H1 (cell line): ENCODE measurements around the gene KCNJ4. TPM values are rescaled to one million over a fixed set of nuclear protein-coding genes. Genes with fewer than 3 reads are reported as not detected.

Experiments used
- CTCF ChIA-PET: fragments of 300-600 bp; sonication (Branson Sonifier 250); formaldehyde crosslinking; loops from one replicate; lab custom pipeline; 2021; ENCODE audit not compliant: partially characterized antibody; lab: Charles Lee
- POLR2A ChIA-PET: fragments of 300-600 bp; sonication (Branson Sonifier 250); formaldehyde crosslinking; loops from one replicate; lab custom pipeline; 2021; ENCODE audit warnings: inconsistent platforms; ENCODE audit not compliant: partially characterized antibody; lab: Charles Lee
- DNase-seq, 2 experiments: peaks; one replicate each; pipeline versions ENCODE4 v3.0.0 to v3.0.0-alpha.2; 2010 to 2022; ENCODE audit warnings: low spot score in 2 of 2, low read depth in 1 of 2, mixed read lengths in 1 of 2
- FAIRE-seq: peaks from 2 replicates; lab custom pipeline; 2011; peaks lifted over from hg19 to GRCh38; lab: Jason Lieb, UNC
- H2AFZ ChIP-seq: 2 replicates; pipeline ENCODE4 v1.8.1; 2012; ENCODE audit warnings: low read length, inconsistent platforms
- H2AK5ac ChIP-seq: 2 replicates; pipeline ENCODE4 v1.6.1; 2013; ENCODE audit warnings: low read depth, low read length
- H2BK120ac ChIP-seq: replicated peaks from 2 replicates; pipeline ENCODE3; 2013; ENCODE audit warnings: low read depth, low read length, inconsistent platforms
- H2BK12ac ChIP-seq: 2 replicates; pipeline ENCODE4 v1.6.1; 2013; ENCODE audit warnings: low read depth, low read length
- H2BK15ac ChIP-seq: 2 replicates; pipeline ENCODE4 v1.6.1; 2013; ENCODE audit warnings: low read length
- H2BK20ac ChIP-seq: 2 replicates; pipeline ENCODE4 v1.6.1; 2013; ENCODE audit warnings: low read length
- H2BK5ac ChIP-seq: 2 replicates; pipeline ENCODE4 v1.6.1; 2013; ENCODE audit warnings: low read depth, low read length
- H3K14ac ChIP-seq: 2 replicates; pipeline ENCODE4 v1.6.1; 2013; ENCODE audit warnings: inconsistent platforms; ENCODE audit not compliant: insufficient read length
- H3K18ac ChIP-seq: 2 replicates; pipeline ENCODE4 v1.6.1; 2013; ENCODE audit warnings: low read length; ENCODE audit errors: extremely low read depth
- H3K23ac ChIP-seq: 2 replicates; pipeline ENCODE4 v1.6.1; 2013; ENCODE audit warnings: inconsistent platforms; ENCODE audit not compliant: insufficient read length
- H3K23me2 ChIP-seq: 2 replicates; pipeline ENCODE4 v1.6.1; 2013; ENCODE audit warnings: low read depth, low read length
- H3K27ac ChIP-seq: 2 replicates; pipeline ENCODE4 v1.6.1; 2011; ENCODE audit warnings: low read depth, low read length, inconsistent platforms
- H3K27me3 ChIP-seq, 4 experiments: replicated peaks in 1 of 4; 1 replicate in 1 of 4; 2 replicates in 3 of 4; pipeline versions ENCODE4 v1.6.1 to v1.8.1; 2011 to 2013; ENCODE audit warnings: low read length in 3 of 4, mild to moderate bottlenecking in 3 of 4, inconsistent platforms in 2 of 4, mixed read lengths in 2 of 4, moderate library complexity in 1 of 4; ENCODE audit not compliant: control insufficient read depth in 3 of 4, insufficient read depth in 3 of 4; ENCODE audit errors: extremely low read depth in 1 of 4
- H3K36me3 ChIP-seq, 4 experiments: 2 replicates each; pipeline versions ENCODE4 v1.6.1 to v1.8.1; 2011 to 2013; ENCODE audit warnings: mild to moderate bottlenecking in 4 of 4, low read length in 3 of 4, moderate library complexity in 2 of 4, control low read depth in 1 of 4, inconsistent platforms in 1 of 4; ENCODE audit not compliant: insufficient read depth in 4 of 4, control insufficient read depth in 2 of 4
- H3K4ac ChIP-seq: replicated peaks from 2 replicates; pipeline ENCODE3; 2013; ENCODE audit warnings: low read length, low read depth, mixed read lengths, inconsistent platforms; ENCODE audit not compliant: insufficient read length
- H3K4me1 ChIP-seq, 4 experiments: replicated peaks in 1 of 4; 1 replicate in 1 of 4; 2 replicates in 3 of 4; pipeline versions ENCODE4 v1.6.1 to v1.8.1; 2011 to 2013; ENCODE audit warnings: low read length in 3 of 4, inconsistent platforms in 2 of 4, mixed read lengths in 1 of 4; ENCODE audit not compliant: insufficient read depth in 4 of 4, control insufficient read depth in 3 of 4
- H3K4me2 ChIP-seq, 2 experiments: 2 replicates each; pipeline versions ENCODE4 v1.6.1 to v1.8.1; 2011 to 2013; ENCODE audit warnings: low read depth in 2 of 2, low read length in 2 of 2, control low read depth in 1 of 2, inconsistent platforms in 1 of 2, mild to moderate bottlenecking in 1 of 2; ENCODE audit not compliant: insufficient read depth in 1 of 2
- H3K4me3 ChIP-seq, 4 experiments: fragments of 200-600, 300-600 bp in 1 of 4; sonication (generic), shearing (Covaris generic), sonication (Bioruptor Twin) in 1 of 4; 2 replicates each; pipeline versions ENCODE4 v1.5.1 to v1.8.1; 2011 to 2016; ENCODE audit warnings: low read length in 4 of 4, low read depth in 3 of 4, control low read depth in 2 of 4, inconsistent platforms in 2 of 4, mild to moderate bottlenecking in 2 of 4, mixed read lengths in 1 of 4, moderate library complexity in 1 of 4; ENCODE audit not compliant: insufficient read depth in 2 of 4; ENCODE audit errors: extremely low read depth in 1 of 4
- H3K56ac ChIP-seq: replicated peaks from 2 replicates; pipeline ENCODE3; 2013; ENCODE audit warnings: low read depth, mild to moderate bottlenecking, mixed read lengths, low read length, inconsistent platforms; ENCODE audit not compliant: insufficient read length
- H3K79me1 ChIP-seq: 2 replicates; pipeline ENCODE4 v1.6.1; 2013; ENCODE audit warnings: low read depth, low read length, control low read depth
- H3K79me2 ChIP-seq, 2 experiments: 2 replicates each; pipeline versions ENCODE4 v1.6.1 to v1.8.1; 2012 to 2013; ENCODE audit warnings: low read length in 2 of 2, mild to moderate bottlenecking in 2 of 2, inconsistent platforms in 1 of 2; ENCODE audit not compliant: insufficient read depth in 2 of 2, control insufficient read depth in 1 of 2
- H3K9ac ChIP-seq, 4 experiments: replicated peaks in 1 of 4; 1 replicate in 1 of 4; 2 replicates in 3 of 4; pipeline versions ENCODE4 v1.6.1 to v1.8.1; 2011 to 2013; ENCODE audit warnings: low read depth in 3 of 4, low read length in 3 of 4, control low read depth in 2 of 4, mild to moderate bottlenecking in 2 of 4, moderate library complexity in 2 of 4, inconsistent platforms in 1 of 4; ENCODE audit errors: extremely low read depth in 1 of 4
- H3K9me3 ChIP-seq, 2 experiments: 2 replicates each; pipeline versions ENCODE4 v1.6.1 to v1.8.1; 2012 to 2013; ENCODE audit warnings: mild to moderate bottlenecking in 2 of 2, moderate library complexity in 2 of 2, control low read depth in 1 of 2, inconsistent platforms in 1 of 2, low read depth in 1 of 2, low read length in 1 of 2, mixed read lengths in 1 of 2; ENCODE audit not compliant: insufficient read depth in 2 of 2
- H4K20me1 ChIP-seq, 2 experiments: replicated peaks in 1 of 2; 2 replicates each; pipeline versions ENCODE3 to v1.8.1; 2011 to 2013; ENCODE audit warnings: inconsistent platforms in 2 of 2, low read length in 2 of 2, mild to moderate bottlenecking in 1 of 2; ENCODE audit not compliant: insufficient read depth in 2 of 2, control insufficient read depth in 1 of 2
- H4K5ac ChIP-seq: 2 replicates; pipeline ENCODE4 v1.6.1; 2013; ENCODE audit warnings: low read length, low read depth, mixed read lengths, inconsistent platforms; ENCODE audit not compliant: insufficient read length
- H4K8ac ChIP-seq: 2 replicates; pipeline ENCODE4 v1.8.0; 2013; ENCODE audit warnings: mild to moderate bottlenecking, moderate library complexity, low read length, inconsistent platforms; ENCODE audit not compliant: insufficient read depth; ENCODE audit errors: extremely low read depth
- H4K91ac ChIP-seq: replicated peaks from 2 replicates; pipeline ENCODE3; 2013; ENCODE audit warnings: low read length, mixed read lengths, inconsistent platforms; ENCODE audit not compliant: insufficient read length
- BCL11A ChIP-seq, 2 experiments: IDR thresholded peaks; one replicate each; pipeline ENCODE4 v1.6.1; 2011; ENCODE audit warnings: low read depth in 2 of 2, low read length in 2 of 2, mild to moderate bottlenecking in 2 of 2
- WGBS, 2 experiments: shearing (Covaris generic) in 1 of 2; methylation state at CpG; one replicate each; pipeline versions ENCODE4 v1.1.6 to v1.1.7; 2013 to 2015; ENCODE audit warnings: low lambda C conversion rate in 2 of 2, mixed read lengths in 2 of 2, inconsistent platforms in 1 of 2, low coverage in 1 of 2, missing lambda C conversion rate in 1 of 2; ENCODE audit not compliant: insufficient replicate concordance in 2 of 2, insufficient coverage in 1 of 2, insufficient read length in 1 of 2; ENCODE audit errors: extremely low coverage in 1 of 2, missing lambda C conversion rate in 1 of 2; 5-methylcytosine and 5-hydroxymethylcytosine counted together
- polyA plus RNA-seq, 7 experiments: library from polyadenylated mRNA; depleted of rRNA in 3 of 7; stranded (reverse) in 5 of 7; unstranded in 2 of 7; fragments of >200 nt in 5 of 7; fragments of 200-250 nt in 2 of 7; gene quantifications; 1 replicate in 5 of 7; 2 replicates in 1 of 7; 4 replicates in 1 of 7; pipeline versions ENCODE4 v1.2.1 to v1.2.3, GENCODE V29; 2011 to 2013; ENCODE audit warnings: missing spikeins in 2 of 7, mixed read lengths in 2 of 7
- total RNA-seq: library from RNA; stranded (reverse); fragmentation: NEBNext Ultra II Directional; extraction: Animal tissue kit (Norgen Biotek cat#: 25700); gene quantifications from 2 replicates; pipeline ENCODE4 v1.2.1, GENCODE V29; 2021

The KCNJ4 gene
- total and polyA plus RNA-seq, 2 of the 8 experiments (the other 6 are each of a cell fraction or from before 2014, with no cell fraction given) = 1.4 to 2.2 TPM

GRCh38 chr22:38497869-38498268, 42.9 kb upstream of the KCNJ4 start:
- Histone ChIP-seq H4K5ac (no peak overlapping the region), H3K27ac (no peak overlapping the region), H3K4me3 (no peak overlapping the region), H3K23ac (no peak overlapping the region), H3K14ac (no peak overlapping the region), H3K36me3 (peaks cover 50 to 100% (median 78%) of the 10 kb centered on the region in 4 experiments), H3K4me1 (peaks cover 0 to 3% (median 0%) of the 10 kb centered on the region in 4 experiments; a peak in 1 of 7 replicates), H2BK12ac (no peak overlapping the region), H3K4me2 (no peak overlapping the region), H3K56ac (no peak overlapping the region), H3K79me2 (peaks cover 8 to 61% of the 10 kb centered on the region in 2 experiments), H2AFZ (no peak overlapping the region), H3K9ac (no peak overlapping the region), H2BK5ac (no peak overlapping the region), H2BK15ac (no peak overlapping the region), H3K79me1 (0 out of 2 replicates have a peak, but pooled peaks cover 3% of the 10 kb centered on the region), H3K9me3 (no peaks in the 10 kb centered on the region), H4K8ac (no peak overlapping the region), H4K91ac (no peak overlapping the region), H3K18ac (no peak overlapping the region), H2BK20ac (no peak overlapping the region), H3K4ac (no peak overlapping the region), H4K20me1 (peaks cover 7 to 17% of the 10 kb centered on the region in 2 experiments), H2BK120ac (no peak overlapping the region), H2AK5ac (no peak overlapping the region), H3K23me2 (peaks cover 3% of the 10 kb centered on the region; the same call in 1 of the 2 replicates), H3K27me3 (no peaks in the 10 kb centered on the region)
- DNase-seq (no peak), FAIRE-seq (no peak)
- ChIA-PET CTCF (interaction anchor here (0.5 to 1.0 kb wide), 3 partner anchors 12 to 25 kb away, joined by 3 to 7 read pairs (median 3); no protein-coding TSS in a partner anchor), POLR2A (interaction anchor here (0.6 to 32.5 kb wide), 7 partner anchors 13 to 90 kb away, joined by 3 to 1102 read pairs (median 5); partner anchors contain the start of gene KDELR3)
- WGBS, 2 experiments = 88% methylated on average over 3 of the region's 3 CpGs; no CpG with 5 or more reads in 1 of the 2 experiments
- no peak for TF ChIP-seq BCL11A (IDR thresholded peaks at IDR 0.05; ENCODE audit: low read depth in 2 of 2, low read length in 2 of 2)
